Smooth muscle cell (in vitro differentiated cells): ENCODE results near the gene APOD. TPM values are rescaled to one million over a fixed set of nuclear protein-coding genes. Genes with fewer than 3 reads are reported as not detected.

Source experiments
- DNase-seq: peaks from one replicate; lab custom pipeline; 2025; ENCODE audit not compliant: unreplicated experiment; lab: John Stamatoyannopoulos, UW
- H2AFZ ChIP-seq: fragments of 200-600 bp; sonication (generic); 2 replicates; pipeline ENCODE4 v1.6.0; 2016; ENCODE audit warnings: antibody characterized with exemption, low read depth, mild to moderate bottlenecking
- H3F3A ChIP-seq: fragments of 200-600 bp; sonication (generic); 2 replicates; pipeline ENCODE4 v1.6.0; 2017; ENCODE audit warnings: antibody characterized with exemption, low read depth
- H3K27ac ChIP-seq: fragments of 200-600 bp; sonication (generic); 2 replicates; pipeline ENCODE4 v1.5.1; 2016; ENCODE audit warnings: low read depth, mild to moderate bottlenecking
- H3K27me3 ChIP-seq: fragments of 200-600 bp; sonication (generic); 2 replicates; pipeline ENCODE4 v1.6.1; 2016; ENCODE audit warnings: low read depth, mild to moderate bottlenecking
- H3K36me3 ChIP-seq: fragments of 200-600 bp; sonication (generic); 2 replicates; pipeline ENCODE4 v1.5.1; 2016; ENCODE audit warnings: low read depth
- H3K4me1 ChIP-seq: fragments of 200-600 bp; sonication (generic); 2 replicates; pipeline ENCODE4 v1.5.1; 2016; ENCODE audit warnings: low read depth
- H3K4me2 ChIP-seq: fragments of 200-600 bp; sonication (generic); 2 replicates; pipeline ENCODE4 v1.6.0; 2016; ENCODE audit warnings: mild to moderate bottlenecking
- H3K4me3 ChIP-seq: fragments of 200-600 bp; sonication (generic); 2 replicates; pipeline ENCODE4 v1.5.1; 2016; ENCODE audit warnings: mild to moderate bottlenecking
- H3K79me2 ChIP-seq: fragments of 200-600 bp; sonication (generic); 2 replicates; pipeline ENCODE4 v1.6.0; 2016; ENCODE audit warnings: low read depth, mild to moderate bottlenecking
- H3K9ac ChIP-seq: fragments of 200-600 bp; sonication (generic); 2 replicates; pipeline ENCODE4 v1.6.0; 2016; ENCODE audit warnings: low read depth
- H3K9me3 ChIP-seq: fragments of 200-600 bp; sonication (generic); replicated peaks from 2 replicates; pipeline ENCODE4 v1.5.1; 2016; ENCODE audit warnings: low read depth
- H4K20me1 ChIP-seq: fragments of 200-600 bp; sonication (generic); 2 replicates; pipeline ENCODE4 v1.6.0; 2016; ENCODE audit warnings: low read depth
- CTCF ChIP-seq: fragments of 200-600 bp; sonication (generic); IDR thresholded peaks from 2 replicates; pipeline ENCODE4 v1.5.1; 2017; ENCODE audit warnings: borderline replicate concordance, mild to moderate bottlenecking, antibody characterized with exemption; ENCODE audit not compliant: insufficient read depth, poor library complexity, severe bottlenecking
- WGBS: methylation state at CpG from one replicate; pipeline ENCODE4 v1.1.7; 2016; ENCODE audit warnings: low lambda C conversion rate; 5-methylcytosine and 5-hydroxymethylcytosine counted together
- polyA plus RNA-seq: library from polyadenylated mRNA; unstranded; fragments of >200 nt; fragmentation: Nextera tagmentation; extraction: Ambion mirVana; gene quantifications from 2 replicates; pipeline ENCODE4 v1.2.1, GENCODE V29; 2016
- total RNA-seq: library from RNA; depleted of rRNA; stranded (reverse); fragments of >200 nt; gene quantifications from 2 replicates; pipeline ENCODE4 v1.2.3, GENCODE V29; 2014

Gene APOD
- total and polyA plus RNA-seq, 2 experiments from 2014 or later, result 0.39 to 2.2 TPM

GRCh38 chr3:195549931-195550519 is 33.7 kb downstream of the APOD start:
- no peak overlapping the region for H3K27ac ChIP-seq
- TF ChIP-seq CTCF, result no peak
- H4K20me1 ChIP-seq, result no peaks in the 10 kb centered on the region
- no peak overlapping the region for H2AFZ ChIP-seq
- H3K4me2 ChIP-seq, result no peak overlapping the region
- WGBS, result 60% methylated on average over 9 of the region's 9 CpGs
- no peaks in the 10 kb centered on the region for H3K79me2 ChIP-seq
- H3K27me3 ChIP-seq, result no peaks in the 10 kb centered on the region
- H3K4me3 ChIP-seq, result no peak overlapping the region
- no peaks in the 10 kb centered on the region for H3K4me1 ChIP-seq
- DNase-seq, result no peak
- no peaks in the 10 kb centered on the region for H3F3A ChIP-seq
- H3K36me3 ChIP-seq, result no peaks in the 10 kb centered on the region
- no peak overlapping the region for H3K9ac ChIP-seq
- no peaks in the 10 kb centered on the region for H3K9me3 ChIP-seq

- Histone ChIP-seq H3K4me2 (no peak overlapping the region), H3K27ac (no peak overlapping the region)
- TF ChIP-seq CTCF, result no peak
Measured at GRCh38 chr3:195548987-195549386, 34.8 kb downstream of the APOD start.

GRCh38 chr3:195548501-195548900 is 35.2 kb downstream of the APOD start:
- no peak for TF ChIP-seq CTCF
- H3K27ac ChIP-seq, result no peak overlapping the region
- no peaks in the 10 kb centered on the region for H3K4me1 ChIP-seq
- H3K9ac ChIP-seq, result no peak overlapping the region
- no peak overlapping the region for H3K4me2 ChIP-seq
- H2AFZ ChIP-seq, result no peak overlapping the region
- H3K4me3 ChIP-seq, result no peak overlapping the region
- H4K20me1 ChIP-seq, result no peaks in the 10 kb centered on the region
- no peaks in the 10 kb centered on the region for H3K27me3 ChIP-seq
- no peaks in the 10 kb centered on the region for H3K79me2 ChIP-seq
- no peaks in the 10 kb centered on the region for H3K36me3 ChIP-seq
- H3F3A ChIP-seq, result no peaks in the 10 kb centered on the region
- DNase-seq, result no peak
- no peaks in the 10 kb centered on the region for H3K9me3 ChIP-seq

More at GRCh38 chr3:195548987-195549386, 34.8 kb downstream of the APOD start:
- Histone ChIP-seq H3K4me1 (no peaks in the 10 kb centered on the region), H3K9me3 (no peaks in the 10 kb centered on the region), H3K79me2 (no peaks in the 10 kb centered on the region), H3K4me3 (no peak overlapping the region), H2AFZ (no peak overlapping the region), H3K36me3 (no peaks in the 10 kb centered on the region), H3F3A (no peaks in the 10 kb centered on the region), H4K20me1 (no peaks in the 10 kb centered on the region), H3K9ac (no peak overlapping the region), H3K27me3 (no peaks in the 10 kb centered on the region)
- DNase-seq, result no peak
- WGBS, result 75% methylated on average over 2 of the region's 2 CpGs

GRCh38 chr3:195548006-195548405 is 35.7 kb downstream of the APOD start:
- H3K9ac ChIP-seq, result no peak overlapping the region
- DNase-seq, result no peak
- WGBS, result 49% methylated on average over 8 of the region's 8 CpGs
- H3F3A ChIP-seq, result no peaks in the 10 kb centered on the region
- H3K79me2 ChIP-seq, result no peaks in the 10 kb centered on the region
- no peak overlapping the region for H3K4me3 ChIP-seq
- H3K4me2 ChIP-seq, result no peak overlapping the region
- no peak overlapping the region for H2AFZ ChIP-seq
- no peaks in the 10 kb centered on the region for H3K36me3 ChIP-seq
- no peaks in the 10 kb centered on the region for H4K20me1 ChIP-seq
- no peak for TF ChIP-seq CTCF
- no peak overlapping the region for H3K27ac ChIP-seq
- no peaks in the 10 kb centered on the region for H3K4me1 ChIP-seq
- no peaks in the 10 kb centered on the region for H3K9me3 ChIP-seq
- no peaks in the 10 kb centered on the region for H3K27me3 ChIP-seq
